ENCODE results near the gene FAF1. TPM values are rescaled to one million over a fixed set of nuclear protein-coding genes. Genes with fewer than 3 reads are reported as not detected.
A peak's percentile ranks its signal among the peaks of the same experiment; 100 is the strongest.
"Not testable (repeated sequence)": the region's sequence is repeated elsewhere in the genome, so short reads cannot be mapped to it uniquely, and the experiment has no call there.

The FAF1 gene
- total RNA-seq (2021): 105 and 109 TPM in 2 replicates
- percentile 90 among the genes with signal in this experiment for Bru-seq, nascent RNA
- percentile 75 among the genes with signal in this experiment for BruChase-seq, experiment 1, labeled RNA remaining after a 2-hour chase
- percentile 74 among the genes with signal in this experiment for BruChase-seq, experiment 2, labeled RNA remaining after a 6-hour chase
- long read RNA-seq, full-length matches to known transcripts: 268 of 290 reads
- long read RNA-seq, partial matches to known transcripts: 5 of 290 reads
- long read RNA-seq, other reads (novel, unspliced or antisense): 17 of 290 reads

GRCh38 chr1:50959913-50960844 lies at the start of gene FAF1:
TSS of gene FAF1 (minus strand) at chr1:50960267. CDS start at chr1:50959811, 456 bp downstream.
- no peak for TF ChIP-seq EZH2 (IDR thresholded peaks at IDR 0.05; ENCODE audit: borderline replicate concordance, low read depth, low read length, poor library complexity, severe bottlenecking)
- TF ChIP-seq CTCF (conservative IDR thresholded peaks at IDR 0.05; ENCODE audit: low read depth, low read length): peak; percentile 38
- Histone ChIP-seq H3K27ac (ENCODE audit: low read depth, low read length, poor library complexity, severe bottlenecking) (peak within 1 kb of the TSS; percentile 70), H3K9me3 (ENCODE audit: low read depth, low read length, poor library complexity, severe bottlenecking) (no peaks in the 10 kb centered on the region), H3K27me3 (replicated peaks; ENCODE audit: insufficient read depth, low read depth, low read length, poor library complexity) (no peaks in the 10 kb centered on the region), H3K4me3 (ENCODE audit: low read depth, low read length, poor library complexity, severe bottlenecking) (peak within 1 kb of the TSS; percentile 74), H3K4me1 (ENCODE audit: insufficient read depth, low read length, poor library complexity, severe bottlenecking) (no peaks in the 10 kb centered on the region), H3K36me3 (ENCODE audit: insufficient read depth, low read length, poor library complexity, severe bottlenecking) (no peaks in the 10 kb centered on the region)
- intact Hi-C loops (cut with micrococcal nuclease; ENCODE audit: unreplicated experiment): no loop called here
- DNase-seq (ENCODE audit: low spot score): peak; percentile 99
- POLR2A ChIA-PET (ENCODE audit: low non-redundant PET): interaction anchor here (0.6 to 1.1 kb wide), 4 partner anchors 10 to 1452 kb away, joined by 3 to 5 read pairs (median 3); partner anchors contain the start of gene CDKN2C
- BruUV-seq (replicated peaks): TSS peak; percentile 91
- CTCF ChIA-PET: interaction anchor here (0.6 to 1.0 kb wide), 3 partner anchors 9 to 98 kb away, joined by 3 to 4 read pairs (median 3); no protein-coding TSS in a partner anchor

- no peaks in the 10 kb centered on the region for H3K36me3 ChIP-seq (ENCODE audit: insufficient read depth, low read length, poor library complexity, severe bottlenecking)
- BruUV-seq (replicated peaks): no TSS peak
- CTCF ChIA-PET: no interaction called here
Observed at GRCh38 chr1:51009381-51009780, 49.3 kb upstream of the FAF1 start.

GRCh38 chr1:51005549-51005948 lies 45.5 kb upstream of the FAF1 start:
- CTCF ChIA-PET; BruUV-seq (replicated peaks): not testable (repeated sequence)

More at GRCh38 chr1:51009381-51009780, 49.3 kb upstream of the FAF1 start:
- Histone ChIP-seq H3K4me1 (ENCODE audit: insufficient read depth, low read length, poor library complexity, severe bottlenecking) (no peaks in the 10 kb centered on the region), H3K27ac (ENCODE audit: low read depth, low read length, poor library complexity, severe bottlenecking) (no peak overlapping the region), H3K4me3 (ENCODE audit: low read depth, low read length, poor library complexity, severe bottlenecking) (no peak overlapping the region), H3K9me3 (ENCODE audit: low read depth, low read length, poor library complexity, severe bottlenecking) (no peaks in the 10 kb centered on the region), H3K27me3 (replicated peaks; ENCODE audit: insufficient read depth, low read depth, low read length, poor library complexity) (no peaks in the 10 kb centered on the region)
- POLR2A ChIA-PET (ENCODE audit: low non-redundant PET): no interaction called here
- TF ChIP-seq EZH2 (IDR thresholded peaks at IDR 0.05; ENCODE audit: borderline replicate concordance, low read depth, low read length, poor library complexity, severe bottlenecking): no peak
- no peak for TF ChIP-seq CTCF (conservative IDR thresholded peaks at IDR 0.05; ENCODE audit: low read depth, low read length)
- intact Hi-C loops (cut with micrococcal nuclease; ENCODE audit: unreplicated experiment): no loop called here
- no peak for DNase-seq (ENCODE audit: low spot score)

More at GRCh38 chr1:51005549-51005948, 45.5 kb upstream of the FAF1 start:
- H3K36me3 ChIP-seq (ENCODE audit: insufficient read depth, low read length, poor library complexity, severe bottlenecking); H3K27ac ChIP-seq (ENCODE audit: low read depth, low read length, poor library complexity, severe bottlenecking); H3K9me3 ChIP-seq (ENCODE audit: low read depth, low read length, poor library complexity, severe bottlenecking); H3K27me3 ChIP-seq (replicated peaks; ENCODE audit: insufficient read depth, low read depth, low read length, poor library complexity); DNase-seq (ENCODE audit: low spot score); H3K4me3 ChIP-seq (ENCODE audit: low read depth, low read length, poor library complexity, severe bottlenecking); intact Hi-C loops (cut with micrococcal nuclease; ENCODE audit: unreplicated experiment); POLR2A ChIA-PET (ENCODE audit: low non-redundant PET); H3K4me1 ChIP-seq (ENCODE audit: insufficient read depth, low read length, poor library complexity, severe bottlenecking): not testable (repeated sequence)
